NCI-H1092 treated with DMSO at 0.1 percent for 48 hours (cell line): ENCODE data around the gene STRN.
"Not testable (repeated sequence)": the region's sequence is repeated elsewhere in the genome, so short reads cannot be mapped to it uniquely, and the experiment has no call there.

Experiments
- DNase-seq: peaks from one replicate; lab custom pipeline; 2025; lab: John Stamatoyannopoulos, UW

Gene STRN

GRCh38 chr2:36963106-36963505 is 3.2 kb downstream of the STRN start:
- no peak for DNase-seq

- no peak for DNase-seq
Measured at GRCh38 chr2:36960773-36961172, 5.6 kb downstream of the STRN start.

GRCh38 chr2:36960005-36960675 is 6.2 kb downstream of the STRN start:
- no peak for DNase-seq

- no peak for DNase-seq
Measured at GRCh38 chr2:36954977-36955607, 11.2 kb downstream of the STRN start.

GRCh38 chr2:36952748-36953197 is 13.6 kb downstream of the STRN start:
- DNase-seq: no peak

- DNase-seq: no peak
Measured at GRCh38 chr2:36951574-36951973, 14.8 kb downstream of the STRN start.

- no peak for DNase-seq
Measured at GRCh38 chr2:36951027-36951518, 15.3 kb downstream of the STRN start.

GRCh38 chr2:36949845-36950244 is 16.5 kb downstream of the STRN start:
- DNase-seq: no peak

- DNase-seq: not testable (repeated sequence)
Measured at GRCh38 chr2:36945240-36945639, 21.1 kb downstream of the STRN start.

GRCh38 chr2:36941867-36942266 is 24.5 kb downstream of the STRN start:
- no peak for DNase-seq

- not testable (repeated sequence) for DNase-seq
Measured at GRCh38 chr2:36936526-36936925, 29.8 kb downstream of the STRN start.

GRCh38 chr2:36931688-36932087 is 34.6 kb downstream of the STRN start:
- DNase-seq: not testable (repeated sequence)

- DNase-seq: not testable (repeated sequence)
Measured at GRCh38 chr2:36930787-36931410, 35.4 kb downstream of the STRN start.

GRCh38 chr2:36926175-36927132 is 39.9 kb downstream of the STRN start:
- not testable (repeated sequence) for DNase-seq

GRCh38 chr2:36922629-36923028 is 43.7 kb downstream of the STRN start:
- not testable (repeated sequence) for DNase-seq

GRCh38 chr2:36921984-36922383 is 44.4 kb downstream of the STRN start:
- DNase-seq: no peak

GRCh38 chr2:36919041-36919837 is 47.1 kb downstream of the STRN start:
- no peak for DNase-seq

- no peak for DNase-seq
Measured at GRCh38 chr2:36918307-36918706, 48.0 kb downstream of the STRN start.

GRCh38 chr2:36915627-36916026 is 50.7 kb downstream of the STRN start:
- DNase-seq: no peak

GRCh38 chr2:36912695-36913094 is 53.6 kb downstream of the STRN start:
- no peak for DNase-seq

GRCh38 chr2:36911012-36911411 is 55.3 kb downstream of the STRN start:
- no peak for DNase-seq
